Measurements from ENCODE around the gene AOC2.
"Not testable (repeated sequence)": the region's sequence is repeated elsewhere in the genome, so short reads cannot be mapped to it uniquely, and the experiment has no call there.

The AOC2 gene

DNA sequence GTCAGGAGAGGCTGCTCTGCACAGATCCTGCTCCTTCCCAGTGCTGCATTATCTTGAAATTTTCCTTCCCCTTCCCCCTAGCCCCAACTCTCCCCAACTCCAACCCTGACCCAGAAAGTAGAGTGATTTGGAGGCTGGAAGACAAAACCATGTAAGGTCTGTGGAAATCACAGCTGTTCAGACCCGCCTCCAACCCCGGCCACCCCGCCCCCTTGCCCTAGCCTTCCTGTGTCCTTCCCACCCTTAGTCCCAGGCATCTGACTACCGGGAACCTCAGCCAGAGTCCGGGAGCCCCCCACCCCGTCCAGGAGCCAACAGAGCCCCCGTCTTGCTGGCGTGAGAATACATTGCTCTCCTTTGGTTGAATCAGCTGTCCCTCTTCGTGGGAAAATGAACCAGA, 6.6 kb downstream of the AOC2 start, which contains the start of gene AOC3:
Gene AOC3, plus strand, starts transcription at position 246 of the 400 bp plus-strand sequence. Its CDS starts 145 bp downstream, at position 391.
- Histone ChIP-seq H3K36me3 (no peaks in the 10 kb centered on the region), H3K9me3 (no peaks in the 10 kb centered on the region), H3K4me3 (ENCODE audit: low read depth, low read length) (no peak within 1 kb of the TSS), H3K4me1 (no peaks in the 10 kb centered on the region), H3K27me3 (no peaks in the 10 kb centered on the region)
- TF ChIP-seq, protein P1, sequence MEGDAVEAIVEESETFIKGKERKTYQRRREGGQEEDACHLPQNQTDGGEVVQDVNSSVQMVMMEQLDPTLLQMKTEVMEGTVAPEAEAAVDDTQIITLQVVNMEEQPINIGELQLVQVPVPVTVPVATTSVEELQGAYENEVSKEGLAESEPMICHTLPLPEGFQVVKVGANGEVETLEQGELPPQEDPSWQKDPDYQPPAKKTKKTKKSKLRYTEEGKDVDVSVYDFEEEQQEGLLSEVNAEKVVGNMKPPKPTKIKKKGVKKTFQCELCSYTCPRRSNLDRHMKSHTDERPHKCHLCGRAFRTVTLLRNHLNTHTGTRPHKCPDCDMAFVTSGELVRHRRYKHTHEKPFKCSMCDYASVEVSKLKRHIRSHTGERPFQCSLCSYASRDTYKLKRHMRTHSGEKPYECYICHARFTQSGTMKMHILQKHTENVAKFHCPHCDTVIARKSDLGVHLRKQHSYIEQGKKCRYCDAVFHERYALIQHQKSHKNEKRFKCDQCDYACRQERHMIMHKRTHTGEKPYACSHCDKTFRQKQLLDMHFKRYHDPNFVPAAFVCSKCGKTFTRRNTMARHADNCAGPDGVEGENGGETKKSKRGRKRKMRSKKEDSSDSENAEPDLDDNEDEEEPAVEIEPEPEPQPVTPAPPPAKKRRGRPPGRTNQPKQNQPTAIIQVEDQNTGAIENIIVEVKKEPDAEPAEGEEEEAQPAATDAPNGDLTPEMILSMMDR (IDR thresholded peaks at IDR 0.05; ENCODE audit: low read depth, low read length), result no peak
- DNase-seq, result no peak

DNA sequence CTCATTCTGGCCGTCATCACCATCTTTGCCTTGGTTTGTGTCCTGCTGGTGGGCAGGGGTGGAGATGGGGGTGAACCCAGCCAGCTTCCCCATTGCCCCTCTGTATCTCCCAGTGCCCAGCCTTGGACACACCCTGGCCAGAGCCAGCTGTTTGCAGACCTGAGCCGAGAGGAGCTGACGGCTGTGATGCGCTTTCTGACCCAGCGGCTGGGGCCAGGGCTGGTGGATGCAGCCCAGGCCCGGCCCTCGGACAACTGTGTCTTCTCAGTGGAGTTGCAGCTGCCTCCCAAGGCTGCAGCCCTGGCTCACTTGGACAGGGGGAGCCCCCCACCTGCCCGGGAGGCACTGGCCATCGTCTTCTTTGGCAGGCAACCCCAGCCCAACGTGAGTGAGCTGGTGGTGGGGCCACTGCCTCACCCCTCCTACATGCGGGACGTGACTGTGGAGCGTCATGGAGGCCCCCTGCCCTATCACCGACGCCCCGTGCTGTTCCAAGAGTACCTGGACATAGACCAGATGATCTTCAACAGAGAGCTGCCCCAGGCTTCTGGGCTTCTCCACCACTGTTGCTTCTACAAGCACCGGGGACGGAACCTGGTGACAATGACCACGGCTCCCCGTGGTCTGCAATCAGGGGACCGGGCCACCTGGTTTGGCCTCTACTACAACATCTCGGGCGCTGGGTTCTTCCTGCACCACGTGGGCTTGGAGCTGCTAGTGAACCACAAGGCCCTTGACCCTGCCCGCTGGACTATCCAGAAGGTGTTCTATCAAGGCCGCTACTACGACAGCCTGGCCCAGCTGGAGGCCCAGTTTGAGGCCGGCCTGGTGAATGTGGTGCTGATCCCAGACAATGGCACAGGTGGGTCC, 7.2 kb downstream of the AOC2 start:
- H3K4me3 ChIP-seq (ENCODE audit: low read depth, low read length); DNase-seq; H3K27me3 ChIP-seq; H3K4me1 ChIP-seq; H3K36me3 ChIP-seq; H3K9me3 ChIP-seq: not testable (repeated sequence)

DNA sequence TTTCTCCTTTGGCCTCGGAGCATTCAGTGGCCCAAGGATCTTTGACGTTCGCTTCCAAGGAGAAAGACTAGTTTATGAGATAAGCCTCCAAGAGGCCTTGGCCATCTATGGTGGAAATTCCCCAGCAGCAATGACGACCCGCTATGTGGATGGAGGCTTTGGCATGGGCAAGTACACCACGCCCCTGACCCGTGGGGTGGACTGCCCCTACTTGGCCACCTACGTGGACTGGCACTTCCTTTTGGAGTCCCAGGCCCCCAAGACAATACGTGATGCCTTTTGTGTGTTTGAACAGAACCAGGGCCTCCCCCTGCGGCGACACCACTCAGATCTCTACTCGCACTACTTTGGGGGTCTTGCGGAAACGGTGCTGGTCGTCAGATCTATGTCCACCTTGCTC, 8.0 kb downstream of the AOC2 start:
- H3K4me3 ChIP-seq (ENCODE audit: low read depth, low read length), result no peak overlapping the region
- TF ChIP-seq, protein P1 (IDR thresholded peaks at IDR 0.05; ENCODE audit: low read depth, low read length), result no peak
- no peak for DNase-seq
- H3K36me3 ChIP-seq, result no peaks in the 10 kb centered on the region
- H3K9me3 ChIP-seq, result no peaks in the 10 kb centered on the region
- no peaks in the 10 kb centered on the region for H3K4me1 ChIP-seq
- no peaks in the 10 kb centered on the region for H3K27me3 ChIP-seq

DNA sequence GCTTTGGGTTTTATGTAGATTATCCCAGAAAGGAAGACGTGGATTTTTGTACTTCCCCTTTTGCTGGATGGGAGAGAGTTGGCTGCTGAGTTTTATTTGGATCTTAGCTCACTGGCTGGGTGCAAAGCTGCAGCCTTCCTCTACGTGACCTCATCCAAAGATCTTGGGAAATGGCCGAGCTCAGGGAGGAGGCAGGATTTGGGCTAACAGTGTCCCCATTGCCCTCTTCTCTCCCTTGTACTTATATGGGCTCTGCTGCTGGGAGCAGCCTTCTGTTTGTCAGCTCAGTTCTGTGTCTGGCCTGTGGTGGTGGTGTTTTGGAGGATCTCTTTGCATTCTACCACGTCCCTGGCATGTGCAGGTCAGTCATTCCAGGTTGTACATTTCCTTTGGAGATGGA, 8.6 kb downstream of the AOC2 start:
- TF ChIP-seq, protein P1 (IDR thresholded peaks at IDR 0.05; ENCODE audit: low read depth, low read length), result no peak
- H3K4me1 ChIP-seq, result no peaks in the 10 kb centered on the region
- H3K9me3 ChIP-seq, result no peaks in the 10 kb centered on the region
- no peak overlapping the region for H3K4me3 ChIP-seq (ENCODE audit: low read depth, low read length)
- no peaks in the 10 kb centered on the region for H3K27me3 ChIP-seq
- H3K36me3 ChIP-seq, result no peaks in the 10 kb centered on the region
- no peak for DNase-seq

DNA sequence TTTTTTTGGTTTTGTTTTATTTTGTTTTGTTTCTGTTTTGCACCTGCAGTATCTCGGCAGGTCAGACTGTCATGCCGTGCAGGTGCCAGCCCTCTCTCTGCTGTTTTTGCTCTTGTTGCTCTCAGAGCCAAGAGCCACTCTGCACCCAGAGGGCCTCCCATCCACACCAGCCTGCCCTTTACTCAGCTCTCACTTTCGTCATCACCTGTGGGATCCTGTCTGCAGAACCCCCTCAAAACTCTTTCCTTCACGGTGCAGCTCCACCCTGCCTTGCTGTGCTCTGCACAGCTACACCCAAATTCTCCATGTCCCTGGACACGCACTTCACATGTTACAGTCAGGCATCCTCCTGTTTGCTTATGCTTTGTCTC, 9.2 kb downstream of the AOC2 start:
- TF ChIP-seq, protein P1 (IDR thresholded peaks at IDR 0.05; ENCODE audit: low read depth, low read length), result no peak
- Histone ChIP-seq H3K36me3 (no peaks in the 10 kb centered on the region), H3K9me3 (no peaks in the 10 kb centered on the region), H3K4me3 (ENCODE audit: low read depth, low read length) (no peak overlapping the region), H3K4me1 (no peaks in the 10 kb centered on the region), H3K27me3 (no peaks in the 10 kb centered on the region)
- no peak for DNase-seq

DNA sequence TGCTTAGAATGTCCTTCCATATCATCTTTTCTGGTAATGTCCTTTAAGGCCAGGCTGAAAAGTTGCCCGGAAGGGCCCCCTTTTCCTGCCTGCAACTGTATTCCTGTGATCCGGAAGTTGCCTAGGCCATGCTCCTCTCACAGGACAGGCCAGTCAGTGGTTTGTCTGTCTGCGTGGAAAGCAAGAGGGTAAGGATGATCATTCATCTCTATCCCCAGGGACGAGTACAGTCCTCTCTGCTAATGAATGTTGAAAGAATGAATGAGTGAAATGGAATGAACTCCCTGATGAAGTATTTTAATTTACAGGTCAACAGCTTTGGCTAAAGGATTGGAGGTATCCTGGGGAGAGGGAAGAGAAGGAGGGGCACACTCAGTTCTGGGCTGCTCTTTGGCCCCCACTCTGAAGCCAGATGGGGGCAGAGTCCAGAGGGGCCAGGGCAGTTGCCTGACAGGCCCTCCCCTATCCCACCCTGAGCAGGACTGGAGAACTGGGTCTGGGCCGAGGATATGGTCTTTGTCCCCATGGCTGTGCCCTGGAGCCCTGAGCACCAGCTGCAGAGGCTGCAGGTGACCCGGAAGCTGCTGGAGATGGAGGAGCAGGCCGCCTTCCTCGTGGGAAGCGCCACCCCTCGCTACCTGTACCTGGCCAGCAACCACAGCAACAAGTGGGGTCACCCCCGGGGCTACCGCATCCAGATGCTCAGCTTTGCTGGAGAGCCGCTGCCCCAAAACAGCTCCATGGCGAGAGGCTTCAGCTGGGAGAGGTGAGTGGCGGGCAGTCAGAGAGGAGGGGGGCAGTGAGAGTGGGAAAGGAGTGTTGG, 9.8 kb downstream of the AOC2 start:
- TF ChIP-seq, protein P1 (IDR thresholded peaks at IDR 0.05; ENCODE audit: low read depth, low read length), result no peak
- Histone ChIP-seq H3K27me3 (no peaks in the 10 kb centered on the region), H3K9me3 (no peaks in the 10 kb centered on the region), H3K4me1 (no peaks in the 10 kb centered on the region), H3K4me3 (ENCODE audit: low read depth, low read length) (no peak overlapping the region), H3K36me3 (no peaks in the 10 kb centered on the region)
- DNase-seq, result no peak
